Activated CD4-positive, CD25-positive, alpha-beta regulatory T cell treated with anti-CD3 and anti-CD28 coated beads, Interleukin-2, amount 50 U/mL, for 16 hours (primary cell): ENCODE results near the gene FIBP.

Experiments used
- DNase-seq: peaks from one replicate; pipeline ENCODE4 v3.0.0-alpha.2; 2020; ENCODE audit warnings: low read depth, low spot score

Gene FIBP

DNA sequence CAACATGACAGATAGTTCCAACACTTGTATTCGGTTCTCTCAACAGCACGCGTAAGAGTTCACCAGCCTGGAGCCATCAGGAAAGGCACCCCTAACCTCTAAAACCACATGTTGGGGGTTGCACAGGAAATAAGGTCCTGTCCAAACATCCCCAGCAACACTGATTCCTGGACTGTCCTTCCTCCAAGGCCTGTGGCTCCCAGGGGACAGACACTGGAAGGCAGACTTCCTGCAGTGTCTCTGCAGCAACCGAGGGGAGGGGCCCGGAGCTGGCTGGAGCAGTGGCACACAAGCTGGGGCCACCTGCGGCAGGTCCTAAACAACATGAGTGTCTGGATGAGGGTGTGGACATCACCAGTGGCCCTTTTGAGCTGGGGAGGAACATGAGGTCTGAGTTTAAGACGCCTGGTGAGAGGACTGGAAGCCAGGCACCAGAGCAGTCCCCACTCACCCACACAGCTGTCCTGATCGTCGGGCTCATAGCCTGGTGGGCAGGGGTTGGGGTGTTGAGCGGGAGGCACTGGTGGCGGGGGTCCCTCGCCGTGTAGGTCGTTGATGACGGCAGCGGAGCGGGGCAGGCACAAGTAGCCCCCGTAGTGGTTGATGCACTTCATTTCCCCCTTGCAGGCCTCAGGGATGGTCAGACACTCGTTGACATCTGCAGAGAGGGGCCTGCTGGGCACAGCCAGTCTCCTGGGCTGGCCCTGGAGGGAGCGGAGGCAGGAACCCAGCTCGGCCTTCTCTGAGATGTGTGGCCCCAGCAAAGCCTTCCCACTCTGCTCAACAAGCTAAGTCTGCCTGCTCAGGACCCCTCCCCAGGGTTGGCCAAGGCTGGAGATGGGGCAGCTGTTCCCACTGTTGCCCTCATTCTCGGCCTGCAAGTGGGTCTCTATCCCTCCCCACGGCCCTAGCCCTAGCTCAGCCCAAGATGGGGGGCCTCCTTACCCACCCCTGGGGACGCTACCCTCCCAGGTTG, 17.3 kb downstream of the FIBP start:
- DNase-seq = no peak

DNA sequence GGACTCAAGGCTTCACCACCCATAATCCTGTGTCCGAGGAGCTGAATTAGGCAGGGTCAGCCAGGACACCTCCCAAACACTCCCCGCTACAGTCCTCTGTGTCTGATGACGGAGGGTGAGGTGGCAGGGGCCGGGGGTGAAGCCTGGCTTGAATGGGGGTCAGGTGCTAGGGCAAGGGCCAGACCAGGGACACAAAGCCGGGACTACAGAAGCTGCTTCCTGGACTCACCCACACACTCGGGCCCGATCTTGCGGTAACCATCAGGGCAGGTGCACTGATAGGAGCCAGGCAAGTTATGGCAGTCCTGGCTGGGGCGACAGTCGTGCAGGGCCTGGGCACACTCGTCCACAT, 18.0 kb downstream of the FIBP start:
- no peak for DNase-seq

DNA sequence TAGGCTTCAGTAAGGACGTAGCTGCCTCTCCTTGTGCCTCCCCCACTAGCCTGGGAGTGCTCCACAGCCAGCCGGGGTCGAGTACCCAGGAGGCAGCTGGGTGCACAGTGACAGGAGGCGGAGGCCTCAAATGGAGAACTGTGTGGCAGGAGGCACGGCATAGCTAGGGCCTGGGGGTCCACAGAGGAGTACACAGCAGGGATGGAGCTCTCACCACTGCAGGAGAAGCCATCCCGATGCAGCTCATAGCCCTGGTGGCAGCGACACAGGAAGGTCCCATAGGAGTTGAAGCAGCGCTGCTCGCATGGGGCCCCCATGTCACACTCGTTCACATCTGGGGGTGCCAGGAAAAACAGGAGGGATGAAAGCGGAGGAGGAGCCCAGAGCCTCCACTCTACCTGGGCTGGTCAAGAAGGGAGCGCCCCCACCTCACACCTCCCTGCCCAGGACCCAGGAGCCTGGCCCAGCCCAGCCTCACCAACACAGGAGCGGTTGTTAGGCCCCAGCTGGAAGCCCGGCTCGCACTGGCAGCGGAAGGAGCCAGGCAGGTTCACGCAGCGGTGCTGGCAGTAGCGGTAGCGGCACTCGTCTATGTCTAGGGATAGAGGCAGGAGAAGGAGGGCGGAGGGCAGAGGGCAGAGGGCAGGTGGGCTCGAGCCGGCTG, 18.5 kb downstream of the FIBP start:
- DNase-seq = no peak

- no peak for DNase-seq
Measured at GRCh38 chr11:65868907-65869306, 19.4 kb downstream of the FIBP start.

GRCh38 chr11:65868076-65868667, 20.1 kb downstream of the FIBP start:
- no peak for DNase-seq

DNA sequence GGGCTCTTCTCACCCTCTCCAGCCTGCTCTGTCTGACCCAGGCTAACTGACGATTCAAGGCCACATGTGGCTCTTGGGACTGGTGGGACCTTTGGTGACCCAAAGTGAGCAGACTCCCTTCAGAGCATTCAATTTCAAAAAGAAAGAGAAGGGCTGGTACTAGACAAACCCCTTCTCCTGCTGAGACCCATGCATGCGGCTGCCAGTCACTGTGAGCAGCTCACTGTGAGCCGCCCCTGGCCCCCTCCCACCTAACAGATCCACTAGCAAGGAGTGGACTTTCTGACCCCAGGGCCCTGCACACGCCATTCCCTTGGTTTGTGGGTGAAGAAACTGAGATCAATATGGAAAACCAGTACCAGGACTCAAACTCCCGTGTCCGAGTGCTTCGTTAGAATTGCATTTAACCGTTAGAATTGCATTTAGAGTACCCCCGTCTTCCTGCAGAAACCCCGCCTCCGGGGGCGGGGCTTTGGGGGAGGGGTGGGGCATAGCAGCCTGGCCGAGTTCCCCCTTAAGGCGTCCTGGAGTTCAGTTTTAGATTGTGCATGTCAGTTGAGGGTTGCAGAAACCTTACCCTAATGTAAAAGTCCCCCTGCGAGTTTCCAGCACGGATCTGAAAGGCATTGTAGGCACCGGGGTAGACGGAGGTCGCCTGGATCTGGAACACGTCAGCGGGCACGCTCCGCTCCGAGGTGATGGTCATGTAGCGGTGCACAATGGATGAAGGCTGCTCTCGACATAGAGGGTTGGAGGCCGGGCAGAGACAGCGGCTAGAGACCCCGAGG, 20.8 kb downstream of the FIBP start:
- no peak for DNase-seq

- DNase-seq = no peak
Measured at GRCh38 chr11:65866509-65867283, 21.6 kb downstream of the FIBP start.

DNA sequence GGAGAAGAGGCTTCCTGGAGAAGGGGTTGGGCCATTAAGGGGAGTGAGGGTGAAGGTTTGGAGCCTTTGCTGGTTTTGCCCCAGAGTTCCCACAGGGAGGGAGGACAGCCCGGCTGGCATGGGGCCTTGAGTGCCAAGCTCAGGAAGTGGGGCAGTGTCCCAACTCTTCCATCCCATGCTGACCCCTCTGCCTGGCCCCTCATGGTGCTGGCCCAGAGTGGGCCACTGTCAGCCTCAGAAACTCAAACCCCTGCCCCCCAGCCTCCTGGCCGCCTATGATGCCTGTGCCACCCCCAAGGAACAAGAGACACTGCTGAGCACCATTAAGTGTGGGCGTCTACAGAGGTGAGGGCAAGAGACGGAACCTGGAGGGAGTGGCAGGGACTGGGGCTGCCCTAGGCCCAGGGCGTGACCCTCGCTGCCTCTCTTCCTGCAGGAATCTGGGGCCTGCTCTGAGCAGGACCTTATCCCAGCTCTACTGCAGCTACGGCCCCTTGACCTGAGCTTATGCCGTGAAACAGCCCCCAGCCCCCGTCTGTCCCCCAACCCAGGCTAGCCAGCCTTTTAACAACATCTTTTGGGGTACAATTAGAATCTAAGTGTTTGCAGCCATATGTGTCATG, 22.6 kb downstream of the FIBP start:
- DNase-seq = no peak

DNA sequence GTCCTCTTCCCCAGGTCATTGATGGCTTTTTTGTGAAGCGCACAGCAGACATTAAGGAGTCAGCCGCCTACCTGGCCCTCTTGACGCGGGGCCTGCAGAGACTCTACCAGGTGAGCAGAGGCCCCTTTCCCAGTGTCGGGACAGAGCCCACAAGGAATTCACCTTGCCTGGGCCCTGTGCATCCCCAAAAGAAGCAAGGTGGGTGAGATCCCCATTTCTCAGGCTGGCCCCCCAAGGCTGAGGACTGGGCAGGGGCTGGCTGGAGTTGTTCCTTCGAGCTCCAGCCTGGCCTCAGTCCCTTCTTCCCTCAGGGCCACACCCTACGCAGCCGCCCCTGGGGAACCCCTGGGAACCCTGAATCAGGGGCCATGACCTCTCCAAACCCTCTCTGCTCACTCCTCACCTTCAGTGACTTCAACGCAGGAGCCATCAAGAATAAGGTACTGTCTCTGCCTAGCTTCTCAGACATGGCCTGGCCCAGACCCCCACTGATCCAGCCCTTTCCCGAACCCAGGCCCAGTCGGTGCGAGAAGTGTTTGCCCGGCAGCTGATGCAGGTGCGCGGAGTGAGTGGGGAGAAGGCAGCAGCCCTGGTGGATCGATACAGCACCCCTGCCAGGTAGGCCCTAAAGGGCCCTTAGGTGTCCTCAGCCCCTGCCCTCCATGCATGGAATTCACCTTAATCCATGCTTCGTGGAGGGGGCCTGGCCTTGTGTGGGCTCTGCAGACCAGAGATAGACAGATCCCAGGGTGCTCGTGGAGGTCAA, 23.4 kb downstream of the FIBP start:
- DNase-seq = no peak

DNA sequence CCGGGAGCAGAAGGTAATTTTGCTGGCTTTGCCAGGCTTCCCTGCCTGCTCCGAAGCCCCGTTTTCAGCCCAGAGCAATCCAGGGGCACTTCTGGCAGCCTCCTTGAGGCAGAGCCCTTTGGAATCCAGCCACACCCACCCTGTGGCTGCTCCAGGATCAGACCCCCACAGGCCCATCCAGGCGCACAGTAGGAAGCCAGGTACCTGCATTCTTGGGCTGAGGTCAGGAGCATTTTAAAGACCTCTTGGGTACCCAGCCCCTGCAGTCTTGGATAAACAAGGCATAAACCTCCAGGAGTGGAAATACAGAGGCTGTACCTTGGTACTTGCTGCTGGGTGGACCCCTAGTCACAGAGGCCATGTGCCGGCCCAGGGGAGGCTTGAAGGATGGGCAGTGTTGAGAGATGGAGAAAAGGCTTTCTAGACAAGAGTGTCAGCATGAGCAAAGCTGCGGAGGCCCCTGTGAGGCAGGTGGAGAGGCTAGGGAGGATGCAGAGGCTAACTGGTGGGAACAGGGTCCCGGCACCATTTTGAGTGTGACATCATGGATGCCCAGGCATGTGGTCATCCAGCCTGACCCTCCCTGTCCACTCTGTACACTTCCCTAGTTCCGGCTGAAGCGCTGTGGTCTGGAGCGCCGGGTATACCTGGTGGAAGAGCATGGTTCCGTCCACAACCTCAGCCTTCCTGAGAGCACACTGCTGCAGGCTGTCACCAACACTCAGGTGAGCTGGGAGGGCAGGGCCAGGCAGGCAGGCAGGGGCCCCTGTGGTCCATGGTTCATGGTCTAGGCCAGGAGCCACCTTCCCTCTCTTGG, 24.2 kb downstream of the FIBP start:
- DNase-seq = no peak

GRCh38 chr11:65862941-65863888, 25.1 kb downstream of the FIBP start:
- DNase-seq = no peak

GRCh38 chr11:65862191-65862735, 26.0 kb downstream of the FIBP start:
- DNase-seq = no peak

- DNase-seq = no peak
Measured at GRCh38 chr11:65861533-65862183, 26.6 kb downstream of the FIBP start.

GRCh38 chr11:65861165-65861505, 27.1 kb downstream of the FIBP start:
- DNase-seq = no peak

DNA sequence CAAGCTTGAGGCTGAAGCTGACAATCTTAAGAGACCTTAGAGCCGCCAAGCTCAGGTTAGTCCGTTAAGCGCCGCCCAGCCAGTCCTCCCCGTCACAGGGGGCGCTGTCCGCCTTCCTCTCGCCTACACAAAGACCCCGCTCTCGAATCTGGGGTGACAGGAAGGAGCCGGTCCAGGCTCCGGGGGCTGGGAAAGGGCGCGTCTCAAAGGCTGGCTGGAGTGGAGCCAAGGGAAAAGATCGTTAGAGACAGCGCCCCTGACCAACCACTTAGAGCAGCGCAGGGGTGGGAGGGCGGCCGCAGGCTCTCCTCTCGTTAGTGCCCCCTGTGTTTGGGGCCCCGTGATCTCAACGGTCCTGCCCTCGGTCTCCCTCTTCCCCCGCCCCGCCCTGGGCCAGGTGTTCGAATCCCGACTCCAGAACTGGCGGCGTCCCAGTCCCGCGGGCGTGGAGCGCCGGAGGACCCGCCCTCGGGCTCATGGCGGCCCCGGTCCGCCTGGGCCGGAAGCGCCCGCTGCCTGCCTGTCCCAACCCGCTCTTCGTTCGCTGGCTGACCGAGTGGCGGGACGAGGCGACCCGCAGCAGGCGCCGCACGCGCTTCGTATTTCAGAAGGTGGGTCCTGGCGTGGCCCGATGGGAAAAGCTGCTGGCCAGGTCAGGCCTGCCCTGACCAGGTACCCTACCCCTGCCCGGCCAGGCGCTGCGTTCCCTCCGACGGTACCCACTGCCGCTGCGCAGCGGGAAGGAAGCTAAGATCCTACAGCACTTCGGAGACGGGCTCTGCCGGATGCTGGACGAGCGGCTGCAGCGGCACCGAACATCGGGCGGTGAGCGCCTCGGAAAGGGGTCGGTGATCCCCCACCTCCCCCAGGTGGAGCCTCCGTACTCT, 27.8 kb downstream of the FIBP start, which contains the start of gene MUS81:
MUS81 (plus strand) TSS at position 156 of the 887 bp plus-strand sequence; CDS start at position 477, 321 bp downstream.
- DNase-seq = peak; percentile 89

DNA sequence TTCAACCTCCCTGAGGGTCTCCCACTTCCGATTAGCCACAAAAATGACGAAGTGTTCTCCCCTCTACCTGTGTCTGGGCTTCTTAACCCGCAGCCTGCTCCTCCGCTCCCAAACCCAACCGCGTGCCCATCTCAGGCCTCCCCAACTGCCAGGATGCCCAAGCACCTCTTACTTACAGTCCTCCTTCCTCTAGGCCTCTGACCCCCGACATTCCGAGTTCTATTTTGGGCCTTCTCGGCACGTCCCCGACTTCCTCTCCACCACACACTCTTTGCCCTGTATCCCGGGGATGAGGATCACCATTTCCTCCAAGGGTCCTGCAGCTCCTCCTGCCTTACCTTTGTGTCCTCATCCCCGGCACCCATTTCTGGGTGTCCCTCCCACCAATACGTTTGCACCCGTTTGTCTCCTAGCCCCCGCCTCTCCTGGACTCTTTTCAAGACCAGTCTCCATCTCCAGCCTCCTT, 28.4 kb downstream of the FIBP start:
- no peak for DNase-seq
